NCI-H345 (cell line): Measurements from ENCODE around the gene CDCA5.

ENCODE experiments used
- DNase-seq: peaks from one replicate; lab custom pipeline; 2025; lab: John Stamatoyannopoulos, UW

CDCA5 gene

GRCh38 chr11:65071907-65072630 lies 11.8 kb downstream of the CDCA5 start:
- no peak for DNase-seq

GRCh38 chr11:65069217-65069616 lies 14.6 kb downstream of the CDCA5 start:
- DNase-seq = no peak

GRCh38 chr11:65067446-65067845 lies 16.4 kb downstream of the CDCA5 start:
- DNase-seq = no peak

GRCh38 chr11:65066805-65067291 lies 17.0 kb downstream of the CDCA5 start:
- peak; percentile 85 for DNase-seq

- DNase-seq = peak; percentile 41
Observed at GRCh38 chr11:65066315-65066714, 17.5 kb downstream of the CDCA5 start.

- DNase-seq = no peak
Observed at GRCh38 chr11:65065851-65066250, 18.0 kb downstream of the CDCA5 start.

- DNase-seq = no peak
Observed at GRCh38 chr11:65064847-65065240, 19.0 kb downstream of the CDCA5 start.

- DNase-seq = no peak
Observed at GRCh38 chr11:65063532-65063931, 20.3 kb downstream of the CDCA5 start.

GRCh38 chr11:65060913-65061408 lies 22.9 kb downstream of the CDCA5 start:
- DNase-seq = no peak

GRCh38 chr11:65059959-65060824 lies 23.6 kb downstream of the CDCA5 start:
- no peak for DNase-seq

GRCh38 chr11:65059523-65059922 lies 24.3 kb downstream of the CDCA5 start:
- no peak for DNase-seq

- no peak for DNase-seq
Observed at GRCh38 chr11:65058419-65059054, 25.3 kb downstream of the CDCA5 start, which contains the start of gene NAALADL1. Gene NAALADL1 (minus strand): TSS chr11:65058553. CDS start chr11:65058521, 32 bp downstream.

GRCh38 chr11:65058012-65058411 lies 25.8 kb downstream of the CDCA5 start:
- peak; percentile 40 for DNase-seq

- no peak for DNase-seq
Observed at GRCh38 chr11:65057526-65057925, 26.3 kb downstream of the CDCA5 start.

GRCh38 chr11:65056999-65057398 lies 26.8 kb downstream of the CDCA5 start:
- DNase-seq = no peak

- no peak for DNase-seq
Observed at GRCh38 chr11:65055538-65055937, 28.3 kb downstream of the CDCA5 start.

- no peak for DNase-seq
Observed at GRCh38 chr11:65053827-65054508, 29.9 kb downstream of the CDCA5 start.

GRCh38 chr11:65051398-65051858 lies 32.4 kb downstream of the CDCA5 start:
- no peak for DNase-seq

GRCh38 chr11:65047581-65048422 lies 36.0 kb downstream of the CDCA5 start:
- DNase-seq = no peak

GRCh38 chr11:65045728-65046127 lies 38.1 kb downstream of the CDCA5 start:
- DNase-seq = no peak

GRCh38 chr11:65045061-65045460 lies 38.8 kb downstream of the CDCA5 start:
- DNase-seq = no peak
